Vagina (tissue), 2 donors: ENCODE measurements around the gene ENTPD7. TPM values are rescaled to one million over a fixed set of nuclear protein-coding genes. Genes with fewer than 3 reads are reported as not detected.
"Not testable (repeated sequence)": the region's sequence is repeated elsewhere in the genome, so short reads cannot be mapped to it uniquely, and the experiment has no call there.

ENCODE experiments used
- DNase-seq, 2 donors: peaks; one replicate each; pipeline ENCODE4 v3.0.0-alpha.2; 2017; ENCODE audit errors: extremely low spot score in 2 of 2
- H3K27ac ChIP-seq: fragments of 200-600 bp; sonication (generic); one replicate; pipeline ENCODE4 v1.5.1; 2019
- H3K27me3 ChIP-seq: fragments of 200-600 bp; sonication (generic); one replicate; pipeline ENCODE4 v1.5.1; 2019
- H3K36me3 ChIP-seq, 2 donors: fragments of 200-600 bp; sonication (generic); one replicate each; pipeline ENCODE4 v1.5.1; 2017 to 2019
- H3K4me1 ChIP-seq: fragments of 200-600 bp; sonication (generic); one replicate; pipeline ENCODE4 v1.5.1; 2019
- H3K4me3 ChIP-seq, 2 donors: fragments of 200-600 bp; sonication (generic); 1 replicate in 1 of 2; 2 replicates in 1 of 2; pipeline ENCODE4 v1.5.1; 2016 to 2019
- H3K9me3 ChIP-seq: fragments of 200-600 bp; sonication (generic); one replicate; pipeline ENCODE4 v1.5.1; 2019
- POLR2A ChIP-seq, 2 donors: fragments of 450-650 bp; IDR thresholded peaks; one replicate each; pipeline ENCODE4 v1.6.1; 2017; ENCODE audit warnings: antibody characterized with exemption in 2 of 2, mild to moderate bottlenecking in 2 of 2, moderate library complexity in 2 of 2
- POLR2AphosphoS5 ChIP-seq, 2 donors: sonication (generic); formaldehyde crosslinking; IDR thresholded peaks; one replicate each; pipeline ENCODE4 v1.9.0; 2017; ENCODE audit warnings: antibody characterized with exemption in 2 of 2, mild to moderate bottlenecking in 2 of 2, low read depth in 1 of 2; ENCODE audit not compliant: insufficient read depth in 1 of 2
- intact Hi-C: fragments of 100-400 bp; cut with DNase I; formaldehyde crosslinking; loops from one replicate; pipeline ENCODE4 v1.15.1; 2023
- total RNA-seq: library from RNA; depleted of rRNA; stranded (reverse); fragments of >200 nt; gene quantifications from one replicate; pipeline ENCODE4 v1.2.3, GENCODE V29; 2016
- TF ChIP-seq, protein P1 (sequence below), 3 experiments: fragments of 450-650 bp in 2 of 3; fragments of 200-600 bp in 1 of 3; sonication (generic) in 1 of 3; IDR thresholded peaks; one replicate each; pipeline ENCODE4 v1.5.1; 2017 to 2019; ENCODE audit warnings: antibody characterized with exemption in 3 of 3, mild to moderate bottlenecking in 2 of 3, moderate library complexity in 2 of 3

The ENTPD7 gene
- total RNA-seq, 1 donor from 2014 or later = 6.6 TPM

DNA sequence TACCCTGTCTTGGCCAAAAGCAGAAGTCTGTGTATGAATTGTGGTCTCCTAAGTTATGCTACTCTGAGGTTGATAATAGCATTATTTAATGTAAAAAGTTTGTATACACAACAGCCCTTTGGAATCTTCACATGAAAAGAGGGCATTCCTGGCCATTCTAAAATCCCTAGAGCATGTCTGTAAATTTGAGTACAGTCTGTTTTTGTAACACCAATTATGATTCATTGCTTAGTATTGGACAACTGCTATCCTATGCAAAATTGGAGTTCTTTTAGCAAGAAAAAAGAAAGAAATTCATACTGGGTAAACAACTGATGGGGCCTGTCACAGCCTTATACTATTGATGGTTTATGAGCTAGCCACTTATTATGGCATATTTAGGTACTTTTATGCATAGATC is 82.9 kb downstream of the ENTPD7 start:
- Histone ChIP-seq H3K36me3 (peaks cover 0 to 86% of the 10 kb centered on the region in 2 donors), H3K9me3 (peaks cover 8% of the 10 kb centered on the region), H3K4me3 (no peak overlapping the region), H3K27me3 (no peaks in the 10 kb centered on the region), H3K27ac (no peak overlapping the region), H3K4me1 (peaks cover 24% of the 10 kb centered on the region)
- DNase-seq = no peak
- intact Hi-C loops = no loop called here
- no peak for TF ChIP-seq POLR2A (IDR thresholded peaks at IDR 0.05)
- TF ChIP-seq, protein P1, sequence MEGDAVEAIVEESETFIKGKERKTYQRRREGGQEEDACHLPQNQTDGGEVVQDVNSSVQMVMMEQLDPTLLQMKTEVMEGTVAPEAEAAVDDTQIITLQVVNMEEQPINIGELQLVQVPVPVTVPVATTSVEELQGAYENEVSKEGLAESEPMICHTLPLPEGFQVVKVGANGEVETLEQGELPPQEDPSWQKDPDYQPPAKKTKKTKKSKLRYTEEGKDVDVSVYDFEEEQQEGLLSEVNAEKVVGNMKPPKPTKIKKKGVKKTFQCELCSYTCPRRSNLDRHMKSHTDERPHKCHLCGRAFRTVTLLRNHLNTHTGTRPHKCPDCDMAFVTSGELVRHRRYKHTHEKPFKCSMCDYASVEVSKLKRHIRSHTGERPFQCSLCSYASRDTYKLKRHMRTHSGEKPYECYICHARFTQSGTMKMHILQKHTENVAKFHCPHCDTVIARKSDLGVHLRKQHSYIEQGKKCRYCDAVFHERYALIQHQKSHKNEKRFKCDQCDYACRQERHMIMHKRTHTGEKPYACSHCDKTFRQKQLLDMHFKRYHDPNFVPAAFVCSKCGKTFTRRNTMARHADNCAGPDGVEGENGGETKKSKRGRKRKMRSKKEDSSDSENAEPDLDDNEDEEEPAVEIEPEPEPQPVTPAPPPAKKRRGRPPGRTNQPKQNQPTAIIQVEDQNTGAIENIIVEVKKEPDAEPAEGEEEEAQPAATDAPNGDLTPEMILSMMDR (IDR thresholded peaks at IDR 0.05) = no peak
- TF ChIP-seq POLR2AphosphoS5 (IDR thresholded peaks at IDR 0.05; ENCODE audit: insufficient read depth in 1 of 2, low read depth in 1 of 2) = no peak

DNA sequence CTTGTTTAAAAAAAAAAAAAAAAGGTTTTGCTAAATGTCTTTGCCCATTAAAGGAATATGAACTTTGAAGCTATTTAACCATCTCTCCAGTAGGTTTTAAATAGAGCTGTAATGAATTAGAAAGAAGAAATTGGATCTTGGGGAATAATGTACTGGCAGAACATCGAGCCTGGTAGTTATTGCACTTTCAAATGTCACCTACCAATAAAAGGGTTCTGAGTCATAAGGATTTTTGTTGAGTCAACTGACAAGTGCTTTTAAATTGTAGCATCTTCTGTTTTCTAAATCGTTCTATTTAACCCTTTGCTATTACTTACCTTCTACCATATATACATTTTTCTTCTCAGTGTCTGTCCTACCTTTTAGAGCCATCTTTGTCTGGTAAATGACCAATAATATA is 83.4 kb downstream of the ENTPD7 start:
- peaks cover 0 to 86% of the 10 kb centered on the region in 2 donors for H3K36me3 ChIP-seq

DNA sequence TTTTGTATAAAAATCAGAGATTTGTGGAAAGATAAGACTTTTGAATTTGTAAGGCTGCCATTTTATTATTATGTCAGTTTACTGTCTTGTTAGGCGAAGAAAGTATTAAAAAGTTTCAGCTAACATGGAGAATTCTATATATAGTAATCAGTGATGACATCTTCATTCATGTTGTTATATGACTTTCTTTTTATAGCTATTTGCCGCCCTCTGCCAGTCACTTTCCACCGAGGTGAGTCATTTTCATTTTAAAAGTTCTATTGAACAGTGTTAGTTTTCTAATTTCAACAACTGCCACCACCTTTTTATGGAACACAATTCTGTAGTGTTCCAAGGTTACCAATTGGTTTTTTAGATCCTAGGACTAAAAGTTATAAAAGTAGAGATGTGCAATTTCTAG is 84.5 kb downstream of the ENTPD7 start:
- Histone ChIP-seq H3K4me3 (no peak overlapping the region), H3K27me3 (no peaks in the 10 kb centered on the region), H3K36me3 (peaks cover 0 to 82% of the 10 kb centered on the region in 2 donors), H3K4me1 (peaks cover 24% of the 10 kb centered on the region), H3K9me3 (peaks cover 8% of the 10 kb centered on the region), H3K27ac (no peak overlapping the region)
- DNase-seq = no peak
- intact Hi-C loops = no loop called here
- TF ChIP-seq, protein P1 (IDR thresholded peaks at IDR 0.05) = no peak
- TF ChIP-seq POLR2AphosphoS5 (IDR thresholded peaks at IDR 0.05; ENCODE audit: insufficient read depth in 1 of 2, low read depth in 1 of 2) (no peak), POLR2A (IDR thresholded peaks at IDR 0.05) (no peak)

More for the DNA sequence above, 83.4 kb downstream of the ENTPD7 start:
- Histone ChIP-seq H3K27me3 (no peaks in the 10 kb centered on the region), H3K4me1 (peaks cover 24% of the 10 kb centered on the region), H3K9me3 (peaks cover 8% of the 10 kb centered on the region), H3K27ac (no peak overlapping the region), H3K4me3 (no peak overlapping the region)
- DNase-seq = no peak
- intact Hi-C loops = no loop called here
- TF ChIP-seq POLR2AphosphoS5 (IDR thresholded peaks at IDR 0.05; ENCODE audit: insufficient read depth in 1 of 2, low read depth in 1 of 2) (no peak), POLR2A (IDR thresholded peaks at IDR 0.05) (no peak)
- TF ChIP-seq, protein P1 (IDR thresholded peaks at IDR 0.05) = no peak

- H3K9me3 ChIP-seq, intact Hi-C loops, DNase-seq, H3K4me3 ChIP-seq, H3K27ac ChIP-seq, H3K27me3 ChIP-seq: not testable (repeated sequence)
- H3K36me3 ChIP-seq = peaks cover 0 to 64% of the 10 kb centered on the region in 2 donors
- peaks cover 23% of the 10 kb centered on the region for H3K4me1 ChIP-seq
These were observed 86.9 kb downstream of the ENTPD7 start for GRCh38 chr10:99746166-99746565.

DNA sequence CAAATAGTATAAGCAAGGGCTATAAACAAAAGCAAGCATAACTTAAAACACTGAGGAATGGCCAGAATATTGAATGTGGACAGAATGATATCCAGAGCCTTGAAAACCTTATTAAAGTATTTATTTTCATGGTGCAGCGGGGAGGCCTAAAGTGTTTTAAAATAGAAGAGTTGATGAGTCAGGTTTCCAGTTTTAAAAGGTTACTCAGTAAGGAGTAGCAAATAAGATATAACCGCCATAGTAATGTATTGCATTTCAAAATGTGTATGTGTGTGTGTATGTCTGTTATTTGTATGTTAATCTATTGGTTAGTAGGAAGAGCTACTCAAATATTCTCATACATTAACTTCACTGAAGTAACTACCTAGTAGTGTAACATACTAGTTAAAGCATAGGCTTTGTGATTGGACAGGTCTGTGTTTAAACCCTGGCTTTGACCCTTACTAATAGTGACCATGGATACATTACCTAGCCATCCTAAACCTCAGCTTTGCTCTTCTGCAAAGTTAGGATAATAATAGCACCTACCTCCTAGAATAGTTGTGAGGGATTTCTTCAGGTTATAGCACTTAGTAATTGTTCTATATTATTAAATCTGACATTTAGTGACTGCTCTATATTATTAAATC is 89.6 kb downstream of the ENTPD7 start:
- intact Hi-C loops = no loop called here
- H3K4me1 ChIP-seq = no peaks in the 10 kb centered on the region
- DNase-seq = no peak
- TF ChIP-seq POLR2A (IDR thresholded peaks at IDR 0.05) = no peak
- TF ChIP-seq, protein P1 (IDR thresholded peaks at IDR 0.05) = no peak
- no peaks in the 10 kb centered on the region for H3K27me3 ChIP-seq
- H3K9me3 ChIP-seq = no peaks in the 10 kb centered on the region
- no peak overlapping the region for H3K4me3 ChIP-seq
- H3K36me3 ChIP-seq = peaks cover 0 to 58% of the 10 kb centered on the region in 2 donors
- H3K27ac ChIP-seq = no peak overlapping the region
